GM18502 (cell line): ENCODE measurements around the gene ZKSCAN3.
"Not testable (repeated sequence)": the region's sequence is repeated elsewhere in the genome, so short reads cannot be mapped to it uniquely, and the experiment has no call there.

Experiments used
- ATAC-seq: cut with Tn5 transposase; IDR thresholded peaks from one replicate; pipeline ENCODE4 v1.9.1; 2021; ENCODE audit warnings: mild to moderate bottlenecking; ENCODE audit not compliant: unreplicated experiment, poor library complexity

The ZKSCAN3 gene

DNA sequence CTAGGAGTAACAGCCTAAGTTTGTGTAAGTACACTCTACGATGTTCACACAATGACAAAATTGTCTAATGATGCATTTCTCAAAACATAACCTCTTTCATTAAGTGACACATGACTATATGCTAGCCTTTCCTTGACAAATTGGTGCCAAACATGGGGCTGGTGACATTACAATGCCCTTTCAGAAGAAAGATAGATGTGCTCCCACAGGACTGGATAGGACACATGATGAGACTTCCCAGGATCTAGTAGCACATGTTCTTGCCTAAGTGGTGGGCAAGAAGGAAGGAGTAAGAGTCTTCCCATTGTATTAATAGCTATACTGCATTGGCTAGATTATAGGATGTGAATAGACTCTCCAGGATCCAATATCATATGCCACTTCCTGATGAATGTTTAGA is 21.5 kb downstream of the ZKSCAN3 start:
- ATAC-seq: no peak

DNA sequence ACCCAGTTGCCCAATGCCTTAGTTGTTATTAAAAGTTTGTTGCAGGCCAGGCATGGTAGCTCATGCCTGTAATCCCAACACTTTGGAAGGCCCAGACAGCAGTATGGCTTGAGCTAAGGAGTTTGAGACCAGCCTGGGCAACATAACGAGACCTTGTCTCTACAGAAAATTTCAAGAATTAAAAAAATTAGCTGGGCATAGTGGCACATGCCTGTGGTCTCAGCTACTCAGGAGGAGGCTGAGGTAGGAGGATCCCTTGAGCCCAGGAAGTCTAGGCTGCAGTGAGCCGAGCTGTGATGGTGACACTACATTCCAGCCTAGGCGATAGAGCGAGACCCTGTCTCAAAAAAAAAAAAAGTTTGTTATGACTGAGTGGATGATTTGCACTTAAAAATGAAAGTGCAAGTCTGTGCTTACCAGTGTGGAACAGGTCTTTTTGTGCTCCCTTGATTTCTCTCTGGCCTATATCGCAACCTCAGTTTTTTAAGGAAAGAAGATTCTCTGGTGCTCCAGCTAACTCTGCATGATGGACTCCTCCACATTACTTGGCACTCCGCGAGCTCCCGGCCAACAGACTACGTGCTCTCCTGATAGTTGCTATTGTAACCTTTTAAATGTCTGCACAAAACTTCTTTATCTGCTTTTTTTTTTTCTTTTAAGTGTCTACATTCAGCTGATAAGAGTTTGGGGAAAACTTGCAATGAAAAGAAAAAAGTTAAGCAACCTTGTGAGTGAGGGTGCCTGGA is 22.1 kb downstream of the ZKSCAN3 start:
- ATAC-seq: peak; percentile 69

DNA sequence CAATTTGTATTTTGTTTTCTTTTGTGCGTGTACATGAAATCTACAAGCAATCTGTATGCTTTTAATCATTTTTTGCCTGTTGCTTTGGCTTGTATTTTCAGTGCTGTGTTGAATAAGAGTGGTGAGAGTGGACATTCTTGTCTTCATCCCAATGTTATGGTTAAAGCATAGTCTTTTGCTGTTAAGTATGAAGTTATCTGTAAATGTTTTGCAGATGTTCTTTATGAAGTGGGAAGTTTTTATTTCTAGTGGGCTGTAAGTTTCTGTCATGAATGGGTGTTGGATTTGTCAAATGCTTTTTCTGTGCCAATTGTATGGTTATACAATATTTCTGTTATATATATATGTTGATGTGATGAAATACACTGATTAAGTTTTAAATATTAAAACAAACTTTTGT is 24.2 kb downstream of the ZKSCAN3 start:
- ATAC-seq: no peak

DNA sequence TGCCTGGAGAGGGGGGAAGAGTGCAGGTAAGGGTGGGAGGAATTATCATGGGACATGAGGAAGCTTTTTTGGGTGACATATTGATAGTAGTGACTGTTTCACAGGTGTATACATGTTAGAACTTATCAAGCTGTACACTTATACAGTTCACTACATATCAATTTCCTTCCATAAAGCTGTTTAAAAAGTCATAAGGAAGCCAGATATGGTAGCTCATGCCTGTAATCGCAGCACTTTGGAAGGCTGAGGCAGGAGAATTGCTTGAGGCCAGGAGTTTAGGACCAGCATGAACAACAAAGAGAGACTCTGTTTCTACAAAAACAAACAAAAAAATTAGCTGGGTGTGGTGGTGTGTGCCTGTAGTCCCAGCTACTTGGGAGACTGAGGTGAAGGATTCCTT is 28.1 kb downstream of the ZKSCAN3 start:
- no peak for ATAC-seq

DNA sequence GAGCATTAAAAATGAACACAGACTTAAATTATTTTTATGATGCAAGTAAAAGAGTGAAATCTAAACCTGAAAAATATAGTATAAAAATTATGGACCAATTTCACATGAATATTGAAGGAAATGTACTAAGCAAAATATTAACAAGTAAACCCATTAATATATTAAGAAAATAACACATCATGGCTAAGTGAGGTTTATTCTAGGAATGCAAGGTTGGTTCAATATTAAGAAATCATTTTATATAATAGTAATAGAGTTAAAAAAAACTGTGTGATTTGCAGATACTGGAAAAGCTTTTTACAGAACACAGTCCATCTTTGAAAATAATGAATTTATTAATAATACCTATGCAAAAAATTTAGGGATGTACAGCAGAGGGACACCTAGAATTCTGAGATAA is 28.9 kb downstream of the ZKSCAN3 start:
- ATAC-seq: no peak

DNA sequence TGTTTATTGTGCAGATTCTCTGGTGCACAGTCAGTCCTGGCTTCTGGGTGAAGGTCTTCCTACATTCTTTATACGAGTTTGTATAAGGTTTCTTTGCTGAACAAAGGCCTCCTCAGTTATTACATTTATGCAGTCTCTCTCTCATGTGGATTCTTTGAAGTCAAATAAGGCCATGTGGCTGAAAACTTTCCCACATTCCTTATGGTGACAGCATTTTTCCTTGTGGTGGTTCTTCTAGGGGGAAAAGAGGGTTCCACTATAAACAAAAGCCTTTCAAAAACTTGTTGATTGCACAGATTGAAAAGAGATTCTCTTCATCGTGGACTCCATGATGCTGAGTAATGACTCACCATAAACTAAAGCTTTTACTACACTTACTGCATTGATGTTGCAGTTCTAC is 30.6 kb downstream of the ZKSCAN3 start:
- no peak for ATAC-seq

DNA sequence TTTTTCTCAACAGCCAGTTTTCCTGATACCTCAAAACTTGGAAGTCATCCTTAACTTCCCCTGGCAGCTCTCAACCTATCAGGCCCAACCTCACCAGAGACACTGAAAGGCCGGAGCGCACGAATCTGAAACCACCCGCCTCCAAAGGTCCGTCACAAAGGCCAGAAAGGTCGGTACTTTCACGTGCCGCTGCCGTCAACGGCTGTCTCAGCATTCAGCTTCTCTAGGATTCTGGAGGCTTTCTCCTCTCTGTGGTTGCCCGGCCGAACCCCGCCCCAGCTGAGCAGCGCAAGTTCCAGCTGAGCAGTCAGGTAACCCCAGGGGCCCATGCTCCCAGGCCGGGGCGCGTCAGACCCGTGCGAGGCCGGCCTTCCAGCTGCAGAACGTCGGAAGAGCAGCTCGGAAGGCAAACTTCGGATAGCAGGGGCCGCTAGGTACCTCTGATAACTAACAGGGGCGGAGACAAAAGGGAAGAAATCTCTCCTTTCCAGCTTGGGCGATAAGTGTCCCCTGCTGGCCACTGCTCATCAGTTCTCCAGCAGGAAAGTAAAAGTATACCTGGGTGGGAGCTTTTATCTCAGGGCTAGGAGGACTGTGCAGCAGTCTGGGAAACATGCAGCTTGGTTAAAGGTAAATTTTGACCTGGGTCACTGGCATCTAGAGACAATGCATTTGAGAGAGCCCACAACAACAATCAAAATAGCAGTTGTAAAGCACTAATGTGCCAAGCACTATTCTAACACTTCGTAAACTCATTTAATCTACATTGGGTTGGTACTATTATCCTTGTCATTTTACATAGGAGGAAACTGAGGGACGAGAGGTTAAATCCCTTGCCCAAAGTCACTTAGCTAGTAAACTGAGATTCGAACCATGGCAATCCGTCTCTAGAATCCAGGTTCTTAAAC is 33.7 kb downstream of the ZKSCAN3 start:
- ATAC-seq: peak; percentile 97

DNA sequence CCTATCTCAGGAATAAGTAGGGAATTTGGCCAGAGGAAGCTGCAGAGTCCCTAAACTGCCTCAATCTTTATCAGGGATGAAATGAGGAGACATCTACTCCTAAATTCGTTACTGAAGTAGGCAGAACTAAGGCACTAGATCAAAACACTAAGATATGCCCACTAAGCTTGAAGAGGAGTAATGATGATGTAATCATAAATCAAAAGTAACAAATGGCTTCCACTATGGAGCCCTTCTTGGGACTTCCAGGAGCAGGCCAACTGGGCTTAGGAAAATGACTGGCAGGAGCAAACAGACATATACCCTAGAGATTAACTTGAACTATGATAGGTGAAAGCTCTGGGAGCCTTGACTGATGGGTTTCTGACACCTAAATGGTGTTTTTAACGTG is 34.4 kb downstream of the ZKSCAN3 start:
- ATAC-seq: no peak

DNA sequence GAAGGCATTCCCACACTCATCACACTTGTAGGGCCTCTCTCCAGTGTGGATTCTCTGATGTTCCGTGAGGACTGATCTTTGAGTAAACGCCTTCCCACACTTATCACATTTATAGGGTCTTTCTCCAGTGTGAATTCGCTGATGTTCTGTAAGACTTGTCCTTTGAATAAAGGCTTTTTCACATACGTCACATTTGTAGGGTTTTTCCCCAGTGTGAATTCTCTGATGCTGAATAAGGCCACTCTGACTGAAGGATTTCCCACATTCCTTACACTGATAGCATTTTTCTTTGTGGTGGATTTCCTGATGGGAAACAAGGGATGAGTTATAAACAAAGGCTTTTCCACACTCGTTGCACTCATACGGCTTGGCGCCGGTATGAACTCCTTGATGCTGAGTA is 40.9 kb downstream of the ZKSCAN3 start:
- no peak for ATAC-seq

DNA sequence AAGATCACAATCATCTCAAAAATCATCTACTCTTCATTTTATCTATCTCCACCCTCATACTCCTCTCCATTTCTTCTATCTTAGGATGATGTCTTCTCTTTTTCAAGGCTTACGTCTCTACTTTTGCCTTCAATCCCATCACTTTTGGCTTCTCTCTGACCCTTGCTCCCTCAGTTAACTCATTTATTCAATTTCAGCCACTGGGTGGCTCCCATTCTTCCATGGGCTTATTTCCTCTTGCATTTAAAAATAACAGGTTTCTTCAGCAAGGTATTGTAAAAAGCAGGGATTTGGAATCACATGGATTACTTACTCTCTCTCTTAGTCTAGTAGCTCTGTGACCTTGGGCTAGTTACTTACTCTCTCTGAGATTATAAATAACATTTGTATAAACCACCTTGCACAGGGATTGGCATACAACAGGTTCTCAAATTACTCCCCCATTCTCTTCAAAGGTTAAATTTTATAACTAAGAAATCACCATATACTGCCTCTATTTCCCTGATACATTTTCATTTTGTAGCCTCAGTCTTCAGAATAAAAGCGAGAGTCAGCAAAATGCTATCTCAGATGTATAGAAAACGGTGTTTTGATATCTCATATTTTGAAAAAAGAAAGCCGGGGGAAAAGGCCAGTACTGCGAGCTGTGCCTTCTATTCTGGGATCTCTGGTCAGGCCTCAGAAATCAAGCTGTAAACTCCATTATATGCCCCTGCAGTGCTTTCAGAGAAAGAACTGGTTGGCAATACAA is 44.3 kb downstream of the ZKSCAN3 start:
- ATAC-seq: no peak

DNA sequence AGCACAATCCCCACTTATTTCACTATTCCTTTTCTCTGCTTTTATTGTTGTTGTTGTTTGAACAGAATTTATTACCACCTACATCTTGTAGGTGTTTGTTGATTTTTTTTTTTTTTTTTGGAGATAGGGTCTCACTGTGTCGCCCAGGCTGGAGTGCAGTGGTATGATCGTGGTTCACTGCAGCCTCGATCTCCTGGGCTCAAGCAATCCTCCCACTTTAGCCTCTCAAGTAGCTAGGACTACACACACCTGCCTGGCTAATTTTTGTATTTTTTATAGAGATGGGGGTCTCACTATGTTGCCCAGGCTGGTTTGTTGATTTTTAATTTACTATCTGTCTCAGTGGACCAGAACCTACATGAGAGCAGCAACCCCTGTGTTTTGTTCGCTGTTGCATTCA is 46.2 kb downstream of the ZKSCAN3 start:
- ATAC-seq: no peak

DNA sequence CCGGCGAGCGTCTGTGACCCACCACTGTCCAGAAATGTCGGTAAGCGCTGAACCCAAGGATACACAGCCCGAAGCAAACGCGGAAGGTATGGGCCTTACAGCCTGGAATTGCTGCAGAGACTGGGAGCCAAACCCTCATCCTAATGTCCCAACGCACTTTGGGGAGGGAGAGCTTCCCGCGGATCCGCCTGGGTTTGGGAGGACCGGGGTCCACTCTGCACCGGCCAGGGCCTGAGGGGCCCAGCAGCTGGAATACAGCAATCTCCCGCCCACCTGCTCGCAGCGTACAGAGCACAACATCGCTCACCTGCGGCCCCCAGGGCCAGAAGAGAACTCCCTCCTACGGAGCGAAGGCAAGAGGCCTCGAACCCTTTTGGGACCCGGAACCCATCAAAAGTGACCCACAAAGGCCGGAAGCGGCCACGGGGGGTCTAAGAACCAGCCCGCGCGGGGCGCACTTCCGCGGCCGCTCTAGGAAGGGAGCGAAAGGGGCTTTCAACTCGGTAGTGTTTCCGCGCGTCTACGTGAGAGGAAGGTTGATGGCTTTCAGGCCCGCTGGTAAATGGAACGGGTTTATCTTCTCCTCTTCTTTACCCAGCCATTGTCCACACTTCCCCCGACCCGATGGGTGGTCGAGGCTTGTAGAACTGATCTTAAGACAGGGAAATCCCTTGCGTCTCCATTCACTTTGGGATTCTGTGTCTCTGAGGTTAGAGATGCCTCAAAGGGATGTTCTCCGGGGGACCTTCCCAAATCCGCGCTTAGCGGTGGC is 49.8 kb downstream of the ZKSCAN3 start, which contains the start of gene ZSCAN12:
TSS of gene ZSCAN12 (minus strand) at position 398 of the 772 bp plus-strand sequence. CDS start 1,342 bp downstream, outside the sequence.
- ATAC-seq: peak; percentile 90

DNA sequence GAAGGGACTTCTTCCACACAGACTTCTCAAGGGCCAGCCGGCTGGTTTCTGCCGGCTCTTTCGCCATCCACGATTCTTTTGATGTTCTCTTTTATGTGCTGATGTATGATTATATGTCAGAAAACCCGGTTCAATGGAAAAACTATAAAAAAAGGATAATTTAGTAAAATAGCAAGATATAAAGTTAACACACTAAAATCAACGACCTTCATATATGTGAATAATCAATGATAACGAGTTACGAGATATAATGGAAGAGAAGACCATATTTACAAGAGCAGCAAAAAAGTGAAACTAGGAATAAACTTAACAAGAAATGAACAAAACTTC is 50.3 kb downstream of the ZKSCAN3 start:
- ATAC-seq: no peak

DNA sequence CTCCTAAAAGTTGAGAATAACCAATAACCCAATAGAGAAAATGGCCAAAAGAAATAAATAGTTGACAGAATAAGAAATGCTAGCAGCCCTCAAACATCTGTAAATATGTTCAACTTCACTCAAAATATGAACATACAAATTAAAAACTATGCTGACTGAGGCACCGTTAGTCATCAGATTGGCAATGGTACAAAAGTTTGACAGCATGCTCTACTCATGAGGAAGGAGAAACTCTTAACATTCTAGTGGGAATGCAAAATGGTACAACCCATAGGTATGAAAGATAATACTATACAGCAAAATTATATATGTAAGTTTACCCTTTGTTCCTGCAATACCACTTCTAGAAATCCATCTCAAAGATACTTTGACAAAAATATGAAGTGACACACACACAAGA is 51.4 kb downstream of the ZKSCAN3 start:
- no peak for ATAC-seq

DNA sequence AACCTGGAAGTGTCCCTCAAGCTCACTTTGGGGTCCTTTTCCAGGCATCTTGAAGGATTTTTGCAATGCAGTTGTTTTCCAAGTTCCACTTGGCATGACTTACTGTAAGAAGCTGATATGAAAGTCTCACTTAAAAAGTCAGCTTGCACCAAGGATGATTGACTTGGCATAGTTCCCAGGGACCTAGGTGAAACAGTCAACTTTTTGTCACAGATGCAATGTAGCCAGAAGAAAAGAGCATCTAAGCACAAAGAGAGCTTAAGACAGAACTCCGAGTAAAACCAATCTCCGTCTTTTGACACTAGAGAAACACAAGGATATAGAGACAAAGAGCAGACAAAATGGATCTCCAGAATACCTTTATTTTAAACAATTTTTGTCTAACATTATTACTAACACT is 52.5 kb downstream of the ZKSCAN3 start:
- no peak for ATAC-seq

DNA sequence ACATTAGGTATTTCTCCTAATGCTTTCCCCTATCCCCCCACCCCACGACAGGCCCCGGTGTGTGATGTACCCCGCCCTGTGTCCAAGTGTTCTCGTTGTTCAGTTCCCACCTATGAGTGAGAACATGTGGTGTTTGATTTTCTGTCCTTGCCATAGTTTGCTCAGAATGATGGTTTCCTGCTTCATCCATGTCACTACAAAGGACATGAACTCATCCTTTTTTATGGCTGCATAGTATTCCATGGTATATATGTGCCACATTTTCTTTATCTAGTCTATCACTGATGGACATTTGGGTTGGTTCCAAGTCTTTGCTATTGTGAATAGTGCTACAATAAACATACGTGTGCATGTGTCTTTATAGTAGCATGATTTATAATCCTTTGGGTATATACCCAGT is 54.2 kb downstream of the ZKSCAN3 start:
- not testable (repeated sequence) for ATAC-seq

DNA sequence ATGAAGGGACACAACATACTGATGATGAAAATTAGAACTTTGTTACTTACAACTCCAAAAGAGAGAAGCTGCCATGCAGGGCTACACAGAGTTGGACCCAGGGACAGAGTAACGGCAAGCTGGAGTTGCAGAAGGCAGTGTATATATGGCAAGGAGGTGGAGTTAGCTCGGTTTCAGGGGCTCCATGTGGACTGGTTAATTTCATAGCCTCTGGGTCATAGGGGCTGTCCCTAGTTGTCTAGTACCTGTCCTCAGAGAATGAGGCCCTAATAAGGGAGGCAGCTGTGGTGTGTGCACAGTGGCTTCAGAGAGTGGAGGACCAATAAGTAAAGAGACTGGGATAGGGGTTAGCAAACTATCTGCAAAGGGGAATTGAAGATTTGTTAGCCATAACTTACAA is 57.7 kb downstream of the ZKSCAN3 start:
- no peak for ATAC-seq

DNA sequence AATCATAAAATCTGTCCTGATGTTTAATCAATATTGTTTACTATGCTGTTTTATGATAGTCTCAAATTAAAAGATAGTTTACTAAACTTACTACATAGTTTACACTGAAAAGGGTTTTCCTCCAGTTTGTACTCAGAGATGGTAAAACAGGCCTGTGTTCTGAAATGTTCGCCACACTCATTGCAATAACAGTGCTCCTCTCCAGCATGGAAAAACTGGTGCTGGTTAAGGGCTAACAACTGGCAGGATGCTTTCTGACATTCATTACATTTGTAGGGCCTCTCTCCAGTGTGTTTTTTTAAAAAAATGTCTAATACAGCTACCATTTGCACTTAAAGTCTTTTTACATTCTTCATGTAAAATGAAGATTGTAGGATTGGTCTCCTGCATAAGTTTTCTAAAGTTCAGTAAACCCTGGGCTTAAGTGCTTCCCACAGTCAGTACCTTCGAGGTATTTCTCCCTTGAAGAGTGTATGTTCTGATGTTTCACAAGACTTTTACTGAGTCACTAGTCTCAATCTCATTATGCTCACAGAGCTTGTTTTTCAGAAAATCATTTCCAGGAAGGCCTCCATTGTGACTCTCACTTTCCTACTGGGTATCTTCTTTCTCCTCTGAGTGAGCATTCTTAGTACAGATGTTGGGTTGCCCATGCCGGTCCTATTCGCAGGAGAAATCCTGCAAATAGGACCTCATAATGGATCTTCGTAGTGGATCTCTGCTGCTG is 58.5 kb downstream of the ZKSCAN3 start:
- ATAC-seq: no peak

DNA sequence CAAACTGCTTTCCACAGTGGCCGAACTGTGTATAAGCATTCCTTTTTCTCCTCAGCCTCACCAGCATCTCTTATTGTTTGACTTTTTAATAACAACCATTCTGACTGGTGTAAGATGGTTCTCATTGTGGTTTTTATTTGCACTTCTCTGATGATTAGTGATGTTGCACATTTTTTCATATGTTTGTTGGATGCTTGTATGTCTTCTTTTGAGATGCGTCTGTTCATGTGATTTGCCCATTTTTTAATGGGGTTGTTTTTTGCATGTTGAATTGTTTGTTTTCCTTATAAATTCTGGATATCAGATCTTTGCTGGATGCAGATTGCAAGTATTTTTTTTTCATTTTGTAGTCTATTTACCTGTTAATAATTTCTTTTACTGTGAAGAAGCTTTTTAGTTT is 61.0 kb downstream of the ZKSCAN3 start:
- ATAC-seq: no peak

DNA sequence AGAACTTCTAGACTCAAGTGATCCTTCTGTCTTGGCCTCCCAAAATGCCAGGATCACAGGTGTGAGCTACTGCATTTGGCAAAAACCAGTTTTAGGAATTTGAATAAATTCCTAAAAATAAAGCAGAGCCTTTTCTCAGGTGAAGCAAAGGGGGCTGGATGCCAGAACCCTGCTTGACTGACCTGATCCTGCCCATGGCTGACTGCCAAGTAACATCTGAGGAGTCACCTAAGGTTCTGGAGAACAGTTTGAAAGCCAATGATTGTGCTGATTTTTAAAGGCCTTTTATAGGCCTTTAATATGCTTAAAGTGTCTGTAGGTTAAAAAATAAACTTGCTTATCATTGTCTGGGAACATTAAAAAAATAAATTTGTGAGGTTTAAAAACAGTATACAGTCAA is 63.9 kb downstream of the ZKSCAN3 start:
- ATAC-seq: no peak
